ENCODE data around the gene MRPL21.

GRCh38 chr11:68867066-68867465 lies 36.6 kb downstream of the MRPL21 start:
- TF ChIP-seq SMC3 (IDR thresholded peaks at IDR 0.05) (no peak), KDM1A (IDR thresholded peaks at IDR 0.05; ENCODE audit: low read depth) (no peak), EP300 (IDR thresholded peaks at IDR 0.05) (no peak), CTCF (IDR thresholded peaks at IDR 0.05) (no peak), ZC3H11A (IDR thresholded peaks at IDR 0.05) (no peak), TP53 (CRISPR knock-in tag; IDR thresholded peaks at IDR 0.05) (no peak), CHD4 (IDR thresholded peaks at IDR 0.05; ENCODE audit: borderline replicate concordance) (no peak)

Measured in A549 (cell line).